ENCODE results near the gene KMT2B.

DNA sequence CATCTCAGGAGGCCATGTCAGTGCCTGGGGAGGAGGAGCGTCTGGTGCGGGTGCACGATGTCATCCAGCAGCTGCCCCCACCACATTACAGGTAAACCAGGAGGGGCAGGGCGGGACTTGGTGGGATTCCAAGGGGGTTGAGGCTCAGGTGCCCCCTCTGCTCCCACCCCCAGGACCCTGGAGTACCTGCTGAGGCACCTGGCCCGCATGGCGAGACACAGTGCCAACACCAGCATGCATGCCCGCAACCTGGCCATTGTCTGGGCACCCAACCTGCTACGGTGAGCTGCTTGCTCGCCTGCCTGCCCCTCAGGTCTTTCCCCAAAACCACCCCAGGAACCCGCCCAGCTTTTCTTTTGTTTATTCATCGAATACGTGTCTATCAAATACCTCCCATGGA, 64.8 kb downstream of the KMT2B start:
- TF ChIP-seq, protein P1, sequence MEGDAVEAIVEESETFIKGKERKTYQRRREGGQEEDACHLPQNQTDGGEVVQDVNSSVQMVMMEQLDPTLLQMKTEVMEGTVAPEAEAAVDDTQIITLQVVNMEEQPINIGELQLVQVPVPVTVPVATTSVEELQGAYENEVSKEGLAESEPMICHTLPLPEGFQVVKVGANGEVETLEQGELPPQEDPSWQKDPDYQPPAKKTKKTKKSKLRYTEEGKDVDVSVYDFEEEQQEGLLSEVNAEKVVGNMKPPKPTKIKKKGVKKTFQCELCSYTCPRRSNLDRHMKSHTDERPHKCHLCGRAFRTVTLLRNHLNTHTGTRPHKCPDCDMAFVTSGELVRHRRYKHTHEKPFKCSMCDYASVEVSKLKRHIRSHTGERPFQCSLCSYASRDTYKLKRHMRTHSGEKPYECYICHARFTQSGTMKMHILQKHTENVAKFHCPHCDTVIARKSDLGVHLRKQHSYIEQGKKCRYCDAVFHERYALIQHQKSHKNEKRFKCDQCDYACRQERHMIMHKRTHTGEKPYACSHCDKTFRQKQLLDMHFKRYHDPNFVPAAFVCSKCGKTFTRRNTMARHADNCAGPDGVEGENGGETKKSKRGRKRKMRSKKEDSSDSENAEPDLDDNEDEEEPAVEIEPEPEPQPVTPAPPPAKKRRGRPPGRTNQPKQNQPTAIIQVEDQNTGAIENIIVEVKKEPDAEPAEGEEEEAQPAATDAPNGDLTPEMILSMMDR (tag by site-specific recombination; IDR thresholded peaks at IDR 0.05) = no peak
- TF ChIP-seq, protein P2, sequence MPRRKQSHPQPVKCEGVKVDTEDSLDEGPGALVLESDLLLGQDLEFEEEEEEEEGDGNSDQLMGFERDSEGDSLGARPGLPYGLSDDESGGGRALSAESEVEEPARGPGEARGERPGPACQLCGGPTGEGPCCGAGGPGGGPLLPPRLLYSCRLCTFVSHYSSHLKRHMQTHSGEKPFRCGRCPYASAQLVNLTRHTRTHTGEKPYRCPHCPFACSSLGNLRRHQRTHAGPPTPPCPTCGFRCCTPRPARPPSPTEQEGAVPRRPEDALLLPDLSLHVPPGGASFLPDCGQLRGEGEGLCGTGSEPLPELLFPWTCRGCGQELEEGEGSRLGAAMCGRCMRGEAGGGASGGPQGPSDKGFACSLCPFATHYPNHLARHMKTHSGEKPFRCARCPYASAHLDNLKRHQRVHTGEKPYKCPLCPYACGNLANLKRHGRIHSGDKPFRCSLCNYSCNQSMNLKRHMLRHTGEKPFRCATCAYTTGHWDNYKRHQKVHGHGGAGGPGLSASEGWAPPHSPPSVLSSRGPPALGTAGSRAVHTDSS (tag by site-specific recombination; IDR thresholded peaks at IDR 0.05) = no peak
- no peak for TF ChIP-seq MYNN (tag by site-specific recombination; IDR thresholded peaks at IDR 0.05; ENCODE audit: borderline replicate concordance)
- no peak for TF ChIP-seq ZNF302 (tag by site-specific recombination; IDR thresholded peaks at IDR 0.05; ENCODE audit: low read depth)
- TF ChIP-seq, protein P3, sequence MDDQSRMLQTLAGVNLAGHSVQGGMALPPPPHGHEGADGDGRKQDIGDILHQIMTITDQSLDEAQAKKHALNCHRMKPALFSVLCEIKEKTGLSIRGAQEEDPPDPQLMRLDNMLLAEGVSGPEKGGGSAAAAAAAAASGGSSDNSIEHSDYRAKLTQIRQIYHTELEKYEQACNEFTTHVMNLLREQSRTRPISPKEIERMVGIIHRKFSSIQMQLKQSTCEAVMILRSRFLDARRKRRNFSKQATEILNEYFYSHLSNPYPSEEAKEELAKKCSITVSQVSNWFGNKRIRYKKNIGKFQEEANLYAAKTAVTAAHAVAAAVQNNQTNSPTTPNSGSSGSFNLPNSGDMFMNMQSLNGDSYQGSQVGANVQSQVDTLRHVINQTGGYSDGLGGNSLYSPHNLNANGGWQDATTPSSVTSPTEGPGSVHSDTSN (CRISPR knock-in tag; IDR thresholded peaks at IDR 0.05) = no peak
- TF ChIP-seq ZBTB48 (tag by site-specific recombination; IDR thresholded peaks at IDR 0.05) = no peak
- TF ChIP-seq ZNF274 (IDR thresholded peaks at IDR 0.05; ENCODE audit: low read length) = no peak
- no peak for TF ChIP-seq ZNF274 (tag by site-specific recombination; IDR thresholded peaks at IDR 0.05; ENCODE audit: borderline replicate concordance)
- TF ChIP-seq TCF7L2 (IDR thresholded peaks at IDR 0.05; ENCODE audit: borderline replicate concordance, low read depth, low read length) = no peak
